GM10266 (cell line): ENCODE results near the gene AGAP2.

Source experiments
- DNase-seq: peaks from one replicate; pipeline ENCODE4 v3.0.0; 2012; ENCODE audit errors: extremely low spot score
- CTCF ChIP-seq: IDR thresholded peaks from 2 replicates; pipeline ENCODE4 v1.5.1; 2012; ENCODE audit warnings: mild to moderate bottlenecking, low read depth; ENCODE audit not compliant: control insufficient read depth, insufficient read depth; ENCODE audit errors: missing control alignments

The AGAP2 gene

GRCh38 chr12:57762463-57762862 lies 23.9 kb upstream of the AGAP2 start:
- no peak for DNase-seq
- TF ChIP-seq CTCF, result no peak

- no peak for TF ChIP-seq CTCF
- no peak for DNase-seq
These were observed 23.0 kb upstream of the AGAP2 start for GRCh38 chr12:57761391-57761998.

GRCh38 chr12:57760347-57760982 lies 21.9 kb upstream of the AGAP2 start:
- DNase-seq, result no peak
- TF ChIP-seq CTCF, result no peak

GRCh38 chr12:57759360-57759980 lies 20.9 kb upstream of the AGAP2 start:
- DNase-seq, result no peak
- peak; percentile 56 for TF ChIP-seq CTCF

GRCh38 chr12:57758552-57759359 lies 20.2 kb upstream of the AGAP2 start:
- no peak for DNase-seq
- TF ChIP-seq CTCF, result no peak

GRCh38 chr12:57757771-57758170 lies 19.2 kb upstream of the AGAP2 start:
- TF ChIP-seq CTCF, result no peak
- no peak for DNase-seq
